ENCODE data around the gene RNF141. TPM values are rescaled to one million over a fixed set of nuclear protein-coding genes. Genes with fewer than 3 reads are reported as not detected.

The RNF141 gene
- polyA plus RNA-seq, 1 donor from 2014 or later, result 79.2 TPM

GRCh38 chr11:10538924-10539323 lies 2.1 kb downstream of the RNF141 start:
- no peaks in the 10 kb centered on the region for H4K20me1 ChIP-seq (ENCODE audit: insufficient read depth)
- no peak overlapping the region for H2AFZ ChIP-seq (ENCODE audit: low read depth, low read length)
- H3K4me2 ChIP-seq (ENCODE audit: low read length), result no peak overlapping the region
- no peak overlapping the region for H3K4me3 ChIP-seq (ENCODE audit: low read length)
- no peaks in the 10 kb centered on the region for H3K9me3 ChIP-seq (ENCODE audit: low read length)
- H3K27me3 ChIP-seq (ENCODE audit: insufficient read depth, low read depth, low read length), result no peaks in the 10 kb centered on the region
- H3K79me2 ChIP-seq (replicated peaks; ENCODE audit: insufficient read depth, low read length), result peaks cover 4% of the 10 kb centered on the region
- H3K36me3 ChIP-seq (ENCODE audit: insufficient read depth, low read length), result no peaks in the 10 kb centered on the region
- no peak overlapping the region for H3K9ac ChIP-seq (ENCODE audit: low read length)
- TF ChIP-seq RAD21 (conservative IDR thresholded peaks at IDR 0.05) (no peak), TAF1 (IDR thresholded peaks at IDR 0.05; ENCODE audit: low read depth) (no peak), CTCF (IDR thresholded peaks at IDR 0.05; ENCODE audit: poor library complexity, severe bottlenecking) (no peak), MXI1 (conservative IDR thresholded peaks at IDR 0.05; ENCODE audit: poor library complexity, severe bottlenecking) (no peak), EP300 (conservative IDR thresholded peaks at IDR 0.05; ENCODE audit: poor library complexity, severe bottlenecking) (no peak), SMC3 (conservative IDR thresholded peaks at IDR 0.05; ENCODE audit: poor library complexity) (no peak), POLR2AphosphoS5 (IDR thresholded peaks at IDR 0.05) (no peak), REST (IDR thresholded peaks at IDR 0.05; ENCODE audit: borderline replicate concordance) (no peak), EZH2 (IDR thresholded peaks at IDR 0.05; ENCODE audit: borderline replicate concordance, insufficient read depth, low read length, poor library complexity, severe bottlenecking) (no peak)
- H3K9me2 ChIP-seq (ENCODE audit: insufficient read depth, low read length), result no peaks in the 10 kb centered on the region
- no peaks in the 10 kb centered on the region for H3F3A ChIP-seq (ENCODE audit: insufficient read depth, low read length, poor library complexity, severe bottlenecking)
- H3K27ac ChIP-seq (ENCODE audit: low read length), result no peak overlapping the region

- no peaks in the 10 kb centered on the region for H3K27me3 ChIP-seq (ENCODE audit: insufficient read depth, low read depth, low read length)
- H3F3A ChIP-seq (ENCODE audit: insufficient read depth, low read length, poor library complexity, severe bottlenecking), result no peaks in the 10 kb centered on the region
- no peak overlapping the region for H3K27ac ChIP-seq (ENCODE audit: low read length)
- H4K20me1 ChIP-seq (ENCODE audit: insufficient read depth), result no peaks in the 10 kb centered on the region
- TF ChIP-seq MXI1 (conservative IDR thresholded peaks at IDR 0.05; ENCODE audit: poor library complexity, severe bottlenecking), result no peak
- H3K9me3 ChIP-seq (ENCODE audit: low read length), result no peaks in the 10 kb centered on the region
- H3K9me2 ChIP-seq (ENCODE audit: insufficient read depth, low read length), result no peaks in the 10 kb centered on the region
- H3K4me3 ChIP-seq (ENCODE audit: low read length), result no peak overlapping the region
- no peak overlapping the region for H2AFZ ChIP-seq (ENCODE audit: low read depth, low read length)
- no peak overlapping the region for H3K9ac ChIP-seq (ENCODE audit: low read length)
- H3K79me2 ChIP-seq (replicated peaks; ENCODE audit: insufficient read depth, low read length), result peaks cover 4% of the 10 kb centered on the region
- no peaks in the 10 kb centered on the region for H3K36me3 ChIP-seq (ENCODE audit: insufficient read depth, low read length)
- H3K4me2 ChIP-seq (ENCODE audit: low read length), result no peak overlapping the region
Measured at GRCh38 chr11:10537600-10537999, 3.4 kb downstream of the RNF141 start.

DNA sequence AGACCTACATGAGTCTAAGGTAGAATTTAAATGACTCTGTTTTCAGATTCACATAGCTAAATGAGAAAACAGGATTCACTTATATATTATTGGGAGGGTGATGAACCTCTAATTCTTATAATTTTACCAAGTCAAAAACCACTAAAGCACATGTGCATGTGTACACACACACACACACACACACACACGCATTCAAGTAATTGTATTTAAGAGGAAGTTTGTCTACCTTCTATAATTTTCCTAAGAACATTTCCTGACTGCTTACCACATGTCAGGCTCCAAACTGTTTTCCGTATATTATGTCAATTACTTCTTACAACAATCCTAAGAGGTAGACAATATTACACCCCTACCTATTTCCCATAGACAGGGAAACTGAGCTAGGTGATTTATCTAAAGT lies 6.7 kb downstream of the RNF141 start:
- Histone ChIP-seq H3K27ac (ENCODE audit: low read length) (no peak overlapping the region), H3K9me2 (ENCODE audit: insufficient read depth, low read length) (no peaks in the 10 kb centered on the region), H3K79me2 (replicated peaks; ENCODE audit: insufficient read depth, low read length) (no peaks in the 10 kb centered on the region), H2AFZ (ENCODE audit: low read depth, low read length) (no peak overlapping the region), H3K9me3 (ENCODE audit: low read length) (no peaks in the 10 kb centered on the region), H3K4me3 (ENCODE audit: low read length) (no peak overlapping the region), H3K4me2 (ENCODE audit: low read length) (no peak overlapping the region), H3K9ac (ENCODE audit: low read length) (no peak overlapping the region), H3F3A (ENCODE audit: insufficient read depth, low read length, poor library complexity, severe bottlenecking) (no peaks in the 10 kb centered on the region), H3K36me3 (ENCODE audit: insufficient read depth, low read length) (peaks cover 5% of the 10 kb centered on the region), H4K20me1 (ENCODE audit: insufficient read depth) (no peaks in the 10 kb centered on the region), H3K27me3 (ENCODE audit: insufficient read depth, low read depth, low read length) (no peaks in the 10 kb centered on the region)
- TF ChIP-seq TAF1 (IDR thresholded peaks at IDR 0.05; ENCODE audit: low read depth), result no peak
- TF ChIP-seq RAD21 (conservative IDR thresholded peaks at IDR 0.05), result no peak
- no peak for TF ChIP-seq POLR2AphosphoS5 (IDR thresholded peaks at IDR 0.05)
- no peak for TF ChIP-seq SMC3 (conservative IDR thresholded peaks at IDR 0.05; ENCODE audit: poor library complexity)
- no peak for TF ChIP-seq EP300 (conservative IDR thresholded peaks at IDR 0.05; ENCODE audit: poor library complexity, severe bottlenecking)
- TF ChIP-seq REST (IDR thresholded peaks at IDR 0.05; ENCODE audit: borderline replicate concordance), result no peak
- TF ChIP-seq EZH2 (IDR thresholded peaks at IDR 0.05; ENCODE audit: borderline replicate concordance, insufficient read depth, low read length, poor library complexity, severe bottlenecking), result no peak
- no peak for TF ChIP-seq MXI1 (conservative IDR thresholded peaks at IDR 0.05; ENCODE audit: poor library complexity, severe bottlenecking)
- TF ChIP-seq CTCF (IDR thresholded peaks at IDR 0.05; ENCODE audit: poor library complexity, severe bottlenecking), result no peak

Data from neural cell (in vitro differentiated cells).